Ascending aorta (tissue), 2 donors: Measurements from ENCODE around the gene C10orf71. TPM values are rescaled to one million over a fixed set of nuclear protein-coding genes. Genes with fewer than 3 reads are reported as not detected.

ENCODE experiments used
- DNase-seq, 2 donors: peaks; one replicate each; pipeline ENCODE4 v3.0.0-alpha.2; 2019; ENCODE audit warnings: low spot score in 2 of 2
- H3K27ac ChIP-seq, 2 donors: fragments of 200-600 bp; sonication (generic); one replicate each; pipeline ENCODE4 v1.5.1; 2016 to 2017; ENCODE audit warnings: mild to moderate bottlenecking in 1 of 2
- H3K27me3 ChIP-seq: fragments of 200-600 bp; sonication (generic); one replicate; pipeline ENCODE4 v1.5.1; 2017
- H3K36me3 ChIP-seq, 2 donors: fragments of 200-600 bp; sonication (generic); one replicate each; pipeline ENCODE4 v1.5.1; 2016
- H3K4me1 ChIP-seq, 2 donors: fragments of 200-600 bp; sonication (generic); one replicate each; pipeline ENCODE4 v1.5.1; 2016 to 2017; ENCODE audit warnings: mild to moderate bottlenecking in 1 of 2
- H3K4me3 ChIP-seq, 2 donors: fragments of 200-600 bp; sonication (generic); one replicate each; pipeline ENCODE4 v1.5.1; 2016 to 2017; ENCODE audit warnings: mild to moderate bottlenecking in 1 of 2
- H3K9me3 ChIP-seq, 2 donors: fragments of 200-600 bp; sonication (generic); one replicate each; pipeline ENCODE4 v1.5.1; 2016
- CTCF ChIP-seq, 3 experiments: fragments of 200-600 bp in 2 of 3; fragments of 450-650 bp in 1 of 3; sonication (generic) in 2 of 3; IDR thresholded peaks; one replicate each; pipeline ENCODE4 v1.5.1; 2016 to 2019; ENCODE audit warnings: antibody characterized with exemption in 3 of 3, mild to moderate bottlenecking in 1 of 3, moderate library complexity in 1 of 3
- intact Hi-C: fragments of 100-400 bp; cut with DNase I; formaldehyde crosslinking; loops from one replicate; pipeline ENCODE4 v1.15.1; 2023
- total RNA-seq: library from RNA; depleted of rRNA; stranded (reverse); fragments of >200 nt; gene quantifications from one replicate; pipeline ENCODE4 v1.1.0, GENCODE V29; 2016

Gene C10orf71
- total RNA-seq, 1 donor from 2014 or later: not detected

- Histone ChIP-seq H3K36me3 (no peaks in the 10 kb centered on the region), H3K4me3 (no peak overlapping the region), H3K27ac (no peak overlapping the region), H3K4me1 (no peaks in the 10 kb centered on the region), H3K9me3 (no peaks in the 10 kb centered on the region), H3K27me3 (no peaks in the 10 kb centered on the region)
- TF ChIP-seq CTCF (IDR thresholded peaks at IDR 0.05): no peak
- peak in 1 of 2 donors; percentile 54 for DNase-seq
- intact Hi-C loops: no loop called here
Observed at GRCh38 chr10:49283491-49283890, 15.5 kb upstream of the C10orf71 start.

GRCh38 chr10:49284356-49284755 lies 14.6 kb upstream of the C10orf71 start:
- H3K36me3 ChIP-seq: no peaks in the 10 kb centered on the region
- no peak for TF ChIP-seq CTCF (IDR thresholded peaks at IDR 0.05)

GRCh38 chr10:49285232-49285631 lies 13.7 kb upstream of the C10orf71 start:
- H3K9me3 ChIP-seq: no peaks in the 10 kb centered on the region
- no peak for TF ChIP-seq CTCF (IDR thresholded peaks at IDR 0.05)
- H3K27me3 ChIP-seq: no peaks in the 10 kb centered on the region
- peak in 1 of 2 donors; percentile 35 for DNase-seq
- H3K36me3 ChIP-seq: no peaks in the 10 kb centered on the region
- H3K27ac ChIP-seq: no peak overlapping the region
- intact Hi-C loops: no loop called here
- no peaks in the 10 kb centered on the region for H3K4me1 ChIP-seq
- H3K4me3 ChIP-seq: no peak overlapping the region

More at GRCh38 chr10:49284356-49284755, 14.6 kb upstream of the C10orf71 start:
- peak in 1 of 2 donors; percentile 57 for DNase-seq
- H3K27me3 ChIP-seq: no peaks in the 10 kb centered on the region
- no peaks in the 10 kb centered on the region for H3K9me3 ChIP-seq
- H3K27ac ChIP-seq: no peak overlapping the region
- H3K4me1 ChIP-seq: no peaks in the 10 kb centered on the region
- intact Hi-C loops: no loop called here
- no peak overlapping the region for H3K4me3 ChIP-seq

GRCh38 chr10:49286686-49287085 lies 12.3 kb upstream of the C10orf71 start:
- DNase-seq: peak in 1 of 2 donors; percentile 48
- intact Hi-C loops: no loop called here
- no peaks in the 10 kb centered on the region for H3K9me3 ChIP-seq

GRCh38 chr10:49287689-49288340 lies 11.2 kb upstream of the C10orf71 start:
- no peaks in the 10 kb centered on the region for H3K36me3 ChIP-seq
- intact Hi-C loops: no loop called here
- no peak overlapping the region for H3K27ac ChIP-seq
- no peak overlapping the region for H3K4me3 ChIP-seq
- DNase-seq: peak in 1 of 2 donors; percentile 42
- H3K9me3 ChIP-seq: no peaks in the 10 kb centered on the region
- H3K27me3 ChIP-seq: no peaks in the 10 kb centered on the region
- no peaks in the 10 kb centered on the region for H3K4me1 ChIP-seq
- TF ChIP-seq CTCF (IDR thresholded peaks at IDR 0.05): no peak

More at GRCh38 chr10:49286686-49287085, 12.3 kb upstream of the C10orf71 start:
- H3K4me1 ChIP-seq: no peaks in the 10 kb centered on the region
- no peaks in the 10 kb centered on the region for H3K27me3 ChIP-seq
- H3K36me3 ChIP-seq: no peaks in the 10 kb centered on the region
- H3K4me3 ChIP-seq: no peak overlapping the region
- H3K27ac ChIP-seq: no peak overlapping the region
- no peak for TF ChIP-seq CTCF (IDR thresholded peaks at IDR 0.05)
